ENCODE data around the gene IGSF6. TPM values are rescaled to one million over a fixed set of nuclear protein-coding genes. Genes with fewer than 3 reads are reported as not detected.
A peak's percentile ranks its signal among the peaks of the same experiment; 100 is the strongest.
"Not testable (repeated sequence)": the region's sequence is repeated elsewhere in the genome, so short reads cannot be mapped to it uniquely, and the experiment has no call there.

The IGSF6 gene
- total RNA-seq, 1 donor from 2014 or later: 88.4 TPM

DNA sequence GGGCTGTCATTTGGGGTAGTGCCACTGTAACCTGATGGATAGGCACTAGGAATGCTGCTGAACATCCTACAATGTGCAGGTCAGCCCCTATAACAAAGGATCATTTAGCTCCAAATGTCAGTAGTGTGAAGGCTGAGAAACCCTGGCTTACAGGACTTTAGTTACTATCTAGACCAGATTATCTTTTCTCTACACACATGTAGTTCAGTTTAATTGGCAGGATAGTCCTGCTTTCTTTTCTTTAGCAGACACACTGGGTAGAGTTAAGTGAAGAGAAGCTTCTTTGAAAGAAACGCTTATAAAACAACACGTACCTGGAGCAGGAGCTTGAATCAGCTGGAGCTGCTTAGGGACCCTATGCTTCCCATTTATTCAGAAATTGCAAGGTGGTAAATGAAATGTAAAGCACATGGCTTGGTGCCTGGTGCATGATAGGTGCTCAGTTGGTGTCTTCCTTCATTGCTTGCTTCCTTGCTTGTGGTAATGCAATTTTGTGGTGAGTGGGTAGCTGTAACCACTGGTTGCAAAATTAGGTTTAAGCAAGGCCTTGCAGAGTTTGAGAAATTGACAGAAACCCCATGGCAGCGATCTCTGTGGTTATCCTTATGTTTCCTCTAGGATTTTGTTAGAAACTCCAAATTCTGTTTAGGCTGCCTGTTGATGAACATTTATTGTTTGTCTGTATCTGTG lies 43.6 kb downstream of the IGSF6 start:
- TF ChIP-seq, protein P1, sequence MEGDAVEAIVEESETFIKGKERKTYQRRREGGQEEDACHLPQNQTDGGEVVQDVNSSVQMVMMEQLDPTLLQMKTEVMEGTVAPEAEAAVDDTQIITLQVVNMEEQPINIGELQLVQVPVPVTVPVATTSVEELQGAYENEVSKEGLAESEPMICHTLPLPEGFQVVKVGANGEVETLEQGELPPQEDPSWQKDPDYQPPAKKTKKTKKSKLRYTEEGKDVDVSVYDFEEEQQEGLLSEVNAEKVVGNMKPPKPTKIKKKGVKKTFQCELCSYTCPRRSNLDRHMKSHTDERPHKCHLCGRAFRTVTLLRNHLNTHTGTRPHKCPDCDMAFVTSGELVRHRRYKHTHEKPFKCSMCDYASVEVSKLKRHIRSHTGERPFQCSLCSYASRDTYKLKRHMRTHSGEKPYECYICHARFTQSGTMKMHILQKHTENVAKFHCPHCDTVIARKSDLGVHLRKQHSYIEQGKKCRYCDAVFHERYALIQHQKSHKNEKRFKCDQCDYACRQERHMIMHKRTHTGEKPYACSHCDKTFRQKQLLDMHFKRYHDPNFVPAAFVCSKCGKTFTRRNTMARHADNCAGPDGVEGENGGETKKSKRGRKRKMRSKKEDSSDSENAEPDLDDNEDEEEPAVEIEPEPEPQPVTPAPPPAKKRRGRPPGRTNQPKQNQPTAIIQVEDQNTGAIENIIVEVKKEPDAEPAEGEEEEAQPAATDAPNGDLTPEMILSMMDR (IDR thresholded peaks at IDR 0.05): no peak
- Histone ChIP-seq H3K27ac (no peak overlapping the region), H3K4me1 (peaks cover 56% of the 10 kb centered on the region)

DNA sequence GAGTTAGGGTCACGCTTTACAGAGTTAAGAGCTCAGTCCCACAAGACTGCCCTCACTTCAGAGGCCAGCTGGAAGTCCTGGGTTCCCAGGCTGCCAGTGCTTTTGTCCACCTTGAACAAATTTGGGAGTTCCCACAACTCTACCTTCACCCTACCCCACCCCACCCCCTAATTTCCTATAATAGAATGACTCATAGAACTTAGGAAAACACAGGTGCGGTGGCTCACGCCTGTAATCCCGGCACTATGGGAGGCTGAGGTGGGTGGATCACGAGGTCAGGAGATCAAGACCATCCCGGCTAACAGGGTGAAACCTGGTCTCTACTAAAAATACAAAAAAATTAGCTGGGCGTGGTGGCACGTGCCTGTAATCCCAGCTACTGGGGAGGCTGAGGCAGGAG lies 46.6 kb downstream of the IGSF6 start:
- H3K9me3 ChIP-seq; H3K36me3 ChIP-seq; DNase-seq; ATAC-seq; H3K27ac ChIP-seq; H3K27me3 ChIP-seq; intact Hi-C loops (cut with DNase I); H3K4me3 ChIP-seq: not testable (repeated sequence)
- H3K4me1 ChIP-seq: peaks cover 51% of the 10 kb centered on the region

More for the DNA sequence above, 43.6 kb downstream of the IGSF6 start:
- ATAC-seq (peak; percentile 69), DNase-seq (no peak)
- intact Hi-C loops (cut with DNase I): no loop called here
- Histone ChIP-seq H3K9me3 (no peaks in the 10 kb centered on the region), H3K4me3 (no peak overlapping the region), H3K27me3 (no peaks in the 10 kb centered on the region), H3K36me3 (no peaks in the 10 kb centered on the region)

DNA sequence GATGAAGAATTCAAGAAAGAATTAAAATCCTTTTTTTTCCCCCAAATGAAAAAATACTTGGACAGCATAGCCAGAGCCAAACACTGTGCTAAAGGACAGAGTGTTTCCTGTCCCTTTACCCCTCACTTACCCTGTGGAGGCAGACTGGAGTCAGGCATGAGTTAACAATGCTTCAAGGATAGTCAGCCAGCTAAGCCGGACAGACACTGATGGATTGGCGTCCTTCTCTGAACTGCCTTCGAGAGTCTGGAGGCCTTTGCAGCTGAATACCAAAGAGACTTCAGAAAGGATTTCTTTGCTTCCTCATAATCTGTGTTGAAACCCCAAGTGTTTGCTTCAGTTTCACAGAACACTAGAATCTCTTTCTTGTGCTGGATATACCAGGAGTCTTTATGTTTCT lies 48.5 kb downstream of the IGSF6 start:
- TF ChIP-seq, protein P1 (IDR thresholded peaks at IDR 0.05): no peak
- Histone ChIP-seq H3K27ac (no peak overlapping the region), H3K4me3 (no peak overlapping the region), H3K36me3 (no peaks in the 10 kb centered on the region), H3K9me3 (no peaks in the 10 kb centered on the region), H3K4me1 (peaks cover 40% of the 10 kb centered on the region), H3K27me3 (no peaks in the 10 kb centered on the region)
- intact Hi-C loops (cut with DNase I): no loop called here
- ATAC-seq: no peak
- DNase-seq: no peak

DNA sequence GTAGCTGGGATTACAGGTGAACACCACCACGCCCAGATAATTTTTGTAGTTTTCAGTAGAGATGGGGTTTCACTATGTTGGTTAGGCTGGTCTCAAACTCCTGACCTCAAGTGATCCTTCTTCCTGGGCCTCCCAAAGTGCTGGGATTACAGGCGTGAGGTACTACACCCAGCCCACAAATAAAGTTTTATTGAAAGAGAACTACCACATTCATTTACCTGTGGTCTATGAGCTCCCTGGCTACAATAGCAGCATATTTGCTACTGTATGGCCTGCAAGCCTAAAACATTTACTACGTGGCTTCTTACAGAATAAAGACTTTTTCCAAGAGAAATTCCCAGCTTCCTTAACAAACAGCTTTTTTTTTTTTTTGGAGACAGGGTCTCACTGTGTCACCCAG lies 49.6 kb downstream of the IGSF6 start:
- Histone ChIP-seq H3K4me3 (no peak overlapping the region), H3K27ac (no peak overlapping the region), H3K4me1 (peaks cover 38% of the 10 kb centered on the region), H3K9me3 (no peaks in the 10 kb centered on the region), H3K27me3 (no peaks in the 10 kb centered on the region), H3K36me3 (no peaks in the 10 kb centered on the region)
- ATAC-seq (no peak), DNase-seq (no peak)
- intact Hi-C loops (cut with DNase I): no loop called here
- TF ChIP-seq, protein P1 (IDR thresholded peaks at IDR 0.05): no peak

DNA sequence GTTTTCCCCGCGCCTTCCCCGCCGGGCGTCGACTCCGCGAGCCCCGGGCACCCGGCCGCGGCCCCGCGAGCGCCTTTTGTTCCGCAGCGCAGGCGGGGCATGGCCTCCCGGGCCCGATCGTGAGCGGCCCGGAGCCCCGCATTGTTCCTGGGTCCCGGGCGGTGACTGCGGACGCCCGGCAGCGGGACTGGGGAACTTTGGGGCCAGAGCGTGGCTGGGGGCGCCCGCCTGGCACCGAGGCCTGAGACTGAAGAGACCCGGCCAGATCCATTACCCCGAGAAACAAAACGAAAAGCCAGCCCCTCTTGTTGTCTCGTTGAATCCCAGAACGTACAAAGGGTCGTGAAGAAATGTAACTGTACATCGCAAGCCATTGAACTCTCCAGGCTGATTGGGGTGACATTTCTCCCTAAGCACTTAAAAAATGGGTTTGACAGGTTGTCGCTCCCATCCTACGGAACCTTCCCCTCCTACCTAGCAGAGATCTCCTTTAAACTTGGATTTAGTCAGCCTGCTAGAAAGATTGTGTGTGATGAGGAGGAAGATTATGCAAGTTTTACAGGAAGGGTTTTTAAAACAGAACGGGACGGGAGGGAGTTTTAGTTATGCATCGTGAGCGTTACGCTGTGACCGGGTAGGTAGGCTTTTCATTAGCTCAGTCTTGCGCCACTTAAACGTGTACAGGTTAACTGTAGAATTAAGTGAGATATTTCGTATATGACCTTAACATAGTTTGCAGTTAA lies 52.2 kb downstream of the IGSF6 start:
- TF ChIP-seq, protein P1 (IDR thresholded peaks at IDR 0.05): no peak
- Histone ChIP-seq H3K4me1 (peaks cover 30% of the 10 kb centered on the region), H3K9me3 (no peaks in the 10 kb centered on the region), H3K27me3 (no peaks in the 10 kb centered on the region), H3K27ac (peak overlapping the region; percentile 94), H3K36me3 (no peaks in the 10 kb centered on the region), H3K4me3 (peak overlapping the region; percentile 82)
- DNase-seq (no peak), ATAC-seq (peak; percentile 5)
- intact Hi-C loops (cut with DNase I): no loop called here
